IMR-90 (cell line): ENCODE data around the gene RAMP3. TPM values are rescaled to one million over a fixed set of nuclear protein-coding genes. Genes with fewer than 3 reads are reported as not detected.

ENCODE experiments used
- ATAC-seq: fragments of 200-7000 bp; cut with Tn5 transposase; 2 replicates; pipeline ENCODE4 v1.9.1; 2020; ENCODE audit warnings: low read depth, mild to moderate bottlenecking, moderate library complexity
- BruUV-seq: library from RNA; stranded (reverse); fragments of 400-500 nt; replicated peaks from 2 replicates; lab custom pipeline; 2021; lab: Mats Ljungman, UMichigan
- CTCF ChIA-PET: fragments of 300-600 bp; formaldehyde crosslinking; extraction: SDS; loops from one replicate; lab custom pipeline; 2021; ENCODE audit warnings: antibody characterized with exemption; lab: Yijun Ruan, JAX
- POLR2A ChIA-PET: fragments of 300-600 bp; sonication (Branson Sonifier 250); formaldehyde crosslinking; loops from one replicate; lab custom pipeline; 2022; ENCODE audit warnings: antibody characterized with exemption; ENCODE audit not compliant: unreplicated experiment; lab: Charles Lee
- DNase-seq: peaks from one replicate; pipeline ENCODE4 v3.0.0; 2013
- H2AFZ ChIP-seq: replicated peaks from 2 replicates; pipeline ENCODE3; 2013; ENCODE audit warnings: low read length, mild to moderate bottlenecking; ENCODE audit not compliant: poor library complexity
- H2AK5ac ChIP-seq: 2 replicates; pipeline ENCODE4 v1.6.1; 2013; ENCODE audit warnings: low read depth, low read length, inconsistent platforms
- H2AK9ac ChIP-seq: replicated peaks from 2 replicates; pipeline ENCODE3; 2013; ENCODE audit warnings: mild to moderate bottlenecking, low read depth, low read length, moderate library complexity; ENCODE audit not compliant: poor library complexity
- H2BK120ac ChIP-seq: 2 replicates; pipeline ENCODE4 v1.6.1; 2013; ENCODE audit warnings: low read depth, low read length, inconsistent platforms
- H2BK15ac ChIP-seq: 3 replicates; pipeline ENCODE4 v1.6.1; 2013; ENCODE audit warnings: low read depth, low read length, inconsistent platforms
- H2BK20ac ChIP-seq: 2 replicates; pipeline ENCODE4 v1.6.1; 2013; ENCODE audit warnings: low read depth, mild to moderate bottlenecking, inconsistent platforms, low read length, moderate library complexity
- H2BK5ac ChIP-seq: 2 replicates; pipeline ENCODE4 v1.6.1; 2013; ENCODE audit warnings: mild to moderate bottlenecking, low read depth, low read length, inconsistent platforms; ENCODE audit not compliant: poor library complexity, severe bottlenecking
- H3K14ac ChIP-seq: replicated peaks from 2 replicates; pipeline ENCODE4 v1.6.1; 2013; ENCODE audit warnings: low read depth, low read length, inconsistent platforms
- H3K18ac ChIP-seq: 2 replicates; pipeline ENCODE4 v1.6.1; 2013; ENCODE audit warnings: low read depth, low read length, control low read depth
- H3K23ac ChIP-seq: 2 replicates; pipeline ENCODE4 v1.6.1; 2013; ENCODE audit warnings: low read depth, low read length, inconsistent platforms
- H3K27ac ChIP-seq: 2 replicates; pipeline ENCODE4 v1.5.1; 2013; ENCODE audit warnings: mild to moderate bottlenecking, control low read depth, low read length; ENCODE audit not compliant: insufficient read depth
- H3K27me3 ChIP-seq: 2 replicates; pipeline ENCODE4 v1.6.1; 2013; ENCODE audit warnings: low read length; ENCODE audit not compliant: control insufficient read depth, insufficient read depth
- H3K36me3 ChIP-seq: 2 replicates; pipeline ENCODE4 v1.6.1; 2013; ENCODE audit warnings: low read length, mixed read lengths; ENCODE audit not compliant: control insufficient read depth, insufficient read depth
- H3K4ac ChIP-seq: 2 replicates; pipeline ENCODE4 v1.6.1; 2013; ENCODE audit warnings: low read depth, low read length, inconsistent platforms
- H3K4me1 ChIP-seq: 2 replicates; pipeline ENCODE4 v1.6.1; 2013; ENCODE audit warnings: low read length, mixed read lengths; ENCODE audit not compliant: control insufficient read depth, insufficient read depth
- H3K4me2 ChIP-seq: 2 replicates; pipeline ENCODE4 v1.6.1; 2013; ENCODE audit warnings: low read depth, mild to moderate bottlenecking, control low read depth, low read length, moderate library complexity
- H3K4me3 ChIP-seq: 2 replicates; pipeline ENCODE4 v1.5.1; 2013; ENCODE audit warnings: low read depth, mild to moderate bottlenecking, control low read depth, low read length, moderate library complexity; ENCODE audit not compliant: insufficient read depth
- H3K56ac ChIP-seq: 2 replicates; pipeline ENCODE4 v1.6.1; 2013; ENCODE audit warnings: low read length, inconsistent platforms; ENCODE audit not compliant: insufficient read depth; ENCODE audit errors: extremely low read depth
- H3K79me1 ChIP-seq, 2 experiments: 2 replicates each; pipeline ENCODE4 v1.6.1; 2013; ENCODE audit warnings: low read length in 2 of 2, inconsistent platforms in 1 of 2, low read depth in 1 of 2
- H3K9ac ChIP-seq: 2 replicates; pipeline ENCODE4 v1.6.1; 2013; ENCODE audit warnings: low read depth, low read length, control low read depth
- H3K9me1 ChIP-seq: 2 replicates; pipeline ENCODE4 v1.6.1; 2013; ENCODE audit warnings: low read length, inconsistent platforms; ENCODE audit not compliant: insufficient read depth
- H3K9me3 ChIP-seq: 2 replicates; pipeline ENCODE4 v1.6.1; 2013; ENCODE audit warnings: low read length; ENCODE audit not compliant: control insufficient read depth, insufficient read depth
- H4K20me1 ChIP-seq: 2 replicates; pipeline ENCODE4 v1.6.1; 2013; ENCODE audit warnings: low read length, inconsistent platforms; ENCODE audit not compliant: insufficient read depth
- H4K5ac ChIP-seq: 2 replicates; pipeline ENCODE4 v1.6.1; 2013; ENCODE audit warnings: mild to moderate bottlenecking, low read depth, low read length, control low read depth
- H4K8ac ChIP-seq, 2 experiments: 2 replicates each; pipeline ENCODE4 v1.6.1; 2013; ENCODE audit warnings: low read depth in 2 of 2, low read length in 2 of 2, control low read depth in 1 of 2, inconsistent platforms in 1 of 2
- H4K91ac ChIP-seq: 2 replicates; pipeline ENCODE4 v1.6.1; 2013; ENCODE audit warnings: low read depth, low read length, inconsistent platforms; ENCODE audit not compliant: insufficient read depth
- CTCF ChIP-seq: conservative IDR thresholded peaks from 2 replicates; pipeline ENCODE4 v1.5.1; 2012; ENCODE audit warnings: mild to moderate bottlenecking, low read depth, low read length, improper control_type of control experiment
- RCOR1 ChIP-seq: IDR thresholded peaks from 2 replicates; pipeline ENCODE4 v1.6.1; 2012; ENCODE audit warnings: mild to moderate bottlenecking, low read length, improper control_type of control experiment; ENCODE audit not compliant: insufficient replicate concordance
- USF2 ChIP-seq: fragments of 150-350 bp; IDR thresholded peaks from 2 replicates; pipeline ENCODE4 v1.6.1; 2017; ENCODE audit warnings: mild to moderate bottlenecking, antibody characterized with exemption, low read length, low read depth
- WGBS, 2 experiments: methylation state at CpG; one replicate each; pipeline versions ENCODE4 v1.1.5 to v1.1.7; 2013; ENCODE audit warnings: missing lambda C conversion rate in 2 of 2; ENCODE audit not compliant: insufficient read length in 1 of 2; ENCODE audit errors: extremely low coverage in 2 of 2; 5-methylcytosine and 5-hydroxymethylcytosine counted together
- dilution Hi-C: fragments of 300-500 bp; cut with HindIII; formaldehyde crosslinking; loops from one replicate; pipeline ENCODE4 v1.14.3; 2018; ENCODE audit warnings: low sequenced_read_pairs; ENCODE audit not compliant: unreplicated experiment
- in situ Hi-C: fragments of 300-500 bp; cut with MboI; formaldehyde crosslinking; loops from 3 replicates; pipeline ENCODE4 v1.14.3; 2019; ENCODE audit warnings: low sequenced_read_pairs, inconsistent platforms, mixed read lengths
- intact Hi-C: fragments of 100-400 bp; cut with micrococcal nuclease; formaldehyde crosslinking; loops from 2 replicates; pipeline ENCODE4 v1.10.0; 2022
- polyA plus RNA-seq, 3 experiments: library from polyadenylated mRNA; depleted of rRNA; stranded (reverse); fragments of >200 nt; gene quantifications; 2 replicates each; pipeline ENCODE4 v1.2.3, GENCODE V29; 2012; ENCODE audit warnings: low replicate concordance in 1 of 3
- total RNA-seq: library from RNA; depleted of rRNA; stranded (reverse); fragments of >200 nt; gene quantifications from 2 replicates; pipeline ENCODE4 v1.2.3, GENCODE V29; 2012

The RAMP3 gene
- total and polyA plus RNA-seq, 2 of the 4 experiments (the other 2 are of a cell fraction) = not detected

DNA sequence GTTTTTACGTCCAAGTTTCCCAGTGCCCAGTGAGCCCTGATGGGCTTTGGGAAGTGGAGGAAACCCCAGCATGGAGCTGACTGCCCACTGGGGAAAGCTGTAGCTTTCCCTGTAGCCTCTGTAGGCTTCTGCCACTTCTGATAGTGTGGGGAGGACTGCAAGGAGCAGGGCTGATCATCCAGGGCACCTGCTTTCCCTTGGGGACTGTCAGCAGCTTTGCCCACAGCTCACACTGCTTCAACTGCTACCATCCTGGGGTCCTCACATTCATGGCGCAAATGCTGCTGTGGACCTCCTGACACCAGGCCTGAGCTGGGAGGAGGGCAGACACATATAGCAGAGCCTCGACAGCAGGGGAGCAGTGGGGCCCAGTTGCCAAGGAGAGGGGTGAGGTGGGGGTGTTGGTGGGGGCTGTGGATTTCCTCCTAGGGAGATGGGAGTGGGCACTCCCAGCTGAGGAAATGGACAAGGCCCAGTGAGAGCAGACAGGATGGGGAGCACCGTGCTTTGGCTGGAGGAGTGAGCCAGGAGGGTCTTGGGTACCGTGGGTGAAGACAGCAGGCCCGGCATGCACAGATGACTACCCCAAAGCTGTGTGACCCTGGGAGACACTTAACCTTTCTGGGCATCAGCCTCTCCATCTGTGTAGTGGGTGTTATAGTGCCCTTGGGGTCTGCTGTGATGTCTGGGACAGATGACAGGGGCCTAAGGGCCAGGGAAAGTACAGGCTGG lies 16.2 kb downstream of the RAMP3 start:
- no peak overlapping the region for H2BK20ac ChIP-seq
- H2AK9ac ChIP-seq = no peak overlapping the region
- H3K23ac ChIP-seq = no peak overlapping the region
- ChIA-PET CTCF (no interaction called here), POLR2A (no interaction called here)
- H3K56ac ChIP-seq = no peak overlapping the region
- H2BK5ac ChIP-seq = no peak overlapping the region
- H2AFZ ChIP-seq = no peak overlapping the region
- H4K8ac ChIP-seq = no peak overlapping the region
- H3K4ac ChIP-seq = no peak overlapping the region
- no peaks in the 10 kb centered on the region for H3K79me1 ChIP-seq
- no peaks in the 10 kb centered on the region; the same call in 1 of the 2 replicates for H3K9me1 ChIP-seq
- no peak overlapping the region for H3K9ac ChIP-seq
- H3K36me3 ChIP-seq = no peaks in the 10 kb centered on the region
- H3K4me2 ChIP-seq = no peak overlapping the region
- H4K5ac ChIP-seq = no peak overlapping the region
- ATAC-seq (no peak), DNase-seq (no peak)
- no peaks in the 10 kb centered on the region for H4K20me1 ChIP-seq
- no peaks in the 10 kb centered on the region for H3K4me1 ChIP-seq
- intact Hi-C loops = no loop called here
- no peak overlapping the region for H2AK5ac ChIP-seq
- H2BK120ac ChIP-seq = no peak overlapping the region
- dilution Hi-C loops = no loop called here
- in situ Hi-C loops = no loop called here
- H2BK15ac ChIP-seq = no peak overlapping the region
- H4K91ac ChIP-seq = no peak overlapping the region
- peaks cover 22% of the 10 kb centered on the region for H3K27me3 ChIP-seq
- no peak overlapping the region for H3K27ac ChIP-seq
- BruUV-seq = no TSS peak
- no peaks in the 10 kb centered on the region for H3K9me3 ChIP-seq
- no CpG with 5 or more reads among the region's 6 CpGs for WGBS, 2 experiments
- no peak overlapping the region for H3K18ac ChIP-seq
- no peak overlapping the region for H3K4me3 ChIP-seq
- TF ChIP-seq CTCF = no peak
- TF ChIP-seq USF2 = no peak
- no peak for TF ChIP-seq RCOR1
- H3K14ac ChIP-seq = no peak overlapping the region
